Stromal cell of bone marrow (primary cell): ENCODE results near the gene FMN1.
A peak's percentile ranks its signal among the peaks of the same experiment; 100 is the strongest.

Source experiments
- DNase-seq: peaks from one replicate; pipeline ENCODE4 v3.0.0-alpha.2; 2012; ENCODE audit warnings: low read depth

FMN1 gene

DNA sequence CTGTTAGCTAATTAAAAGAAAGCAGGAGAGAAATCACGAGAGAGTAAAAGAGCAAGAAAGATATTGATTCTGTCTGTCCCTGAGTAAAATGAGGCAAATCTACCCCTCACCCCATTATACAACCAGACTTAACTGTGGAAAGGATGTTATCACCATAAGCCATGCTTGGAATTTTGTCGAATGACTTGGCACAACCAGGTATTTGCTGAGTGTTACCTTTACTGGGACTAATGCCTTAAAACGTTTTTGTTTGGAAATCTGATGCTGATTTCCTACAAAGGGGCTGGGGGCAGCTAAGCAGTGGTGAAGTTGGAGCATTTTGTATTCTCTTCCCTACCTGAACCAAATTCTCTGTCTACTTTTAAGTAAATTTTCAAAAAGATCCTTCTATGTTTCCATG, 265.6 kb downstream of the FMN1 start:
- DNase-seq: no peak

DNA sequence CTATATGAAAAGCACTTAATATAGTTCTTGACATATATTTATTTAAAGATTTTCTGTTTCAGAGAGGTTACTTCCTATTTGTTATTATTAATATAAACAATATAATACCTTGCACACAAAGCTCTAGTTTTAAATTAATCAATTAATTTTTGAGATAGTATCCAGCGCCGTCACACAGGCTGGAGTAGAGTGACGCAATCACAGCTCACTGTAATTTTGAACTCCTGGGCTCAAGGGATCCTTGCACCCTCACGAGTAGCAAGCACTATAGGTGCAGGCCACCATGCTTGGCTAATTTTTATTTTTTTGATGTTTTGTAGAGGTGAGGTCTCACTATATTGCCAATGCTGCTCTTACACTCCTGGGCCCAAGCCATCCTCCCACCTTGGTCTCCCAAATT, 267.4 kb downstream of the FMN1 start:
- no peak for DNase-seq

DNA sequence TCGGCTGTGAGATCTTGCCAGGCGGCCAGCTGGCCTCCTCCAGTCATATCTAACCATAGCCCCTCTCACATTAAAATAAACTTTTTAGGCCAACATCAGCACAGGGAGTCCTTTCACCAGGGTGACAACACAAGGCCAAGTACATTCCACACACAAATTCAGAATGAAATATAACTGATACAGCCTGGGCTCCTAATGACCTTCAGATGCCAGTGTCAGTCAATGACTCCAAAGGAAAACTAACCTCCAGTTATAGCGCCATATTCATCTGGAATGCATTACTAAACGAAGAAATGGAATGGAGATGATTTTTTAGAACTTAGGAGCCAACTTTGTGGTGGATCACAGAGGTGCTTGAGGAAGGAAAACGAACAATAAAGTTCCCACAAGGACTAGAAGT, 271.3 kb downstream of the FMN1 start:
- no peak for DNase-seq

DNA sequence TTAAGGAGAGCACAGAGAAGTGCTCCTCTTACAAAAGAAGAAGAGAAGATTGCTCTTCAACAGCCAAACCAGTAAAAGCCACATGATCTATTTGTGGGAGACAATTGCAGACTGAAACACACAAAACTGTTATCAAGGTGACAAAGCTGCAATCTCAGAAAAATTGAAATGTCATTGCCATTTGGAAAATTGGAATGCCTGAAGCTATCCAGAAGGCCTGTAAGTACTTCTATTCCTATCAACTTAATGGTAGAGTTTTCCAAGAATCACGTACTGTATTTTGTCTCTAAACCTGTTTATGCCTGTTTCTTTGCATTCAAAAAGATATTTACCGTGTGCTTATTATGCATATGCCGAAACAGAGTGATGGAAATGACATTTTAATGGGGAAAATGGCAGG, 272.0 kb downstream of the FMN1 start:
- no peak for DNase-seq

DNA sequence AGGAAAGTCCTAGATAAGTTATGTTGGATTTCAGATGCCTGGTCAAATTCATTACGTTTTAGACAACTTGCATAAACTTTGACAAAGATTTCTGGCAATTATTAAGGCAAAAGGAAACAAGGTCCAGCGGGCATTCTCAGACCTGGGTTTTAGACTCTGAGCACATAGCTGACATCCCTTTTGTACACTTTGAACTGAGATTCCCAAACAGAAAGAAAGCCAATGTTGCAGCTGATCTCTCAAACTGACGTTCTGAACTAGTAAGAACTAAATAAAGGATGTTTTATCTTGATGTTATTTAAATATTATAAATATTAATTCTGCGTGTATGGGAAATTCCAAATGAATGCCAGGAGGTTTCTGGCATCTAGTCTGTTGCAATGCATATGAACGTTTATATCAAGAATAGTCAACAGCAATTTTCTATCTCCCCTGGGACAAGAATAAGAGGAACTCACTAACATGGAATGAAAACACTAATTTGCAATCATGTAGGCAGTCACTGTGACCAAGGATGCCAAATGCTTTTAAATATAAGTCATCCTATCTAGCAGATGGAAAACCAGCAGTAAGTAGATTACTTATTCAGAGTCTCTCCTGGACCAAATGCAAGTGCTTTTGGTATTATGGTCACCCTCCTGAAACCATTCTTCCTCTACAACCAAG, 274.6 kb downstream of the FMN1 start:
- DNase-seq: peak; percentile 90

DNA sequence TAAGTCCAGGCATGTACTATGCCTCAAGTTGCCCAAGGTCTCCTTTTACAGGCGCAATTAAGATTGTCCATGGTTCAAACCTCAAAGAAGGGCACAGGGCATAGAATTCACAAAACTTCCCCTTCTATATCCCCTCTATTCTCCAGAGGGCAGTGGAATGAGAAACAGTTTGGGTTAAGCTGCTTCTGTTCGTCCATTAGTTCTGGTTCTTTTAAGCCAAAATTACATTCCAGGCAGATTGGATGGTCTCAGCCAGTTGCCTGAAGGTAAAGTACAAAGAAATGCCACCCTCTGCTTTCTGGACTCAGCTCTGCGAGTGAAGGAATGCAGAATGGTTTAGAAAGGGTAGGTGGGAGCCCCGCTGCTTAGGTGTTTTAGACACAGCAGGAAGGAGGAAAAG, 276.0 kb downstream of the FMN1 start:
- DNase-seq: no peak

DNA sequence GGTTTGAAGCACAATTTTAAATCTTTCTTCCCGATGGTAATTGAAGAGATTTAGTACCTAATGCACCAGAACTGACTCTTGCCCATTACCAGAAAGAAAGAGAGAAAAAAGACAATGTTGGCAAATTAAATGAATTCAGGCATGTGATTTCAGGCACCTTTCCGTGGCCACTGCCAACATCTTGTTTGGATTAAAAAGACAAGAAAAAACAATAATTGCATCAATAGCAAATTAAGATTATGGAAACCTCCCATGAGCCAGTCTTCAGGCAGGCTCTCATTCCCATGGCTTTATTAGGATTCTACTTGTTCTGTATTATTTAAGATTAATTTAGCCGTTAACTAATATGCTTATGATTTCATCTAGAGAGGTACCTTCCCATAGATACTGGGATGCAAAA, 283.7 kb downstream of the FMN1 start:
- DNase-seq: no peak

DNA sequence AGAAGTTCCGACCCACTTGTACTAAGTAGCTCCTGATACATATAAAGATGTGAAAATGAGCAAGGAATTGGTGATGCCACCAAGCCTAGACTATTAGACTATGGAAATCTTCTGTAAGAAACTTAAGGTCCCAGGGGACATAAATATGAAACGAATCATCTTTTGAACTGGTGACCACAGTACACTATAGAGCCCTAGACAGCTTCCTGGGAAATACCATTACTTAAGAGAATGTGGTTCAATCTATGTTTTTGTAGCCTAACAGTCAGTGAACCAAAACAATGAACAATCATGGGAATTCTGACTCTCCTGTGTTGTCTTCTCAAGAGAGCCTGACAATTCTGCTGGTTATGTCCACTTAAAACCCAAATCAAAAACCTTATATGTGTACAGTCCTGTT, 285.1 kb downstream of the FMN1 start:
- peak; percentile 26 for DNase-seq

DNA sequence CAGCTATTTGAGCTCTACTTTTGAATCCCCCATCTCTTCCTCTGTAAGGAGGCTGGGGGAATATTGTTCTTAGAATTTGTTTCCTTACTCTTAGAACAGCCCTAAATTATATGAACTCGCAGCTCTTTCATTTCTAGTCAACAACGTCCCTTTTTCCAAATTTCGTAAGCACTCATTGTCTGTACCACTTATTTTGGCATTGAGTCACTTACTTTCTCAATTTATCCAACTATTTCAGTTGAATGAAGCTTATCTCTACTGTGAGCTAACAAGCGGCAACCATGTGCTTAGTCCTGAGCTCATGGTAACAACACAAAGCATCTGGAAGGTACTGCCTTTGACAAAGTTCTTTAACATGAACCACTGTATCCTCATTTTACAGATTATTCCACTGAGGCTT, 285.6 kb downstream of the FMN1 start:
- DNase-seq: no peak

DNA sequence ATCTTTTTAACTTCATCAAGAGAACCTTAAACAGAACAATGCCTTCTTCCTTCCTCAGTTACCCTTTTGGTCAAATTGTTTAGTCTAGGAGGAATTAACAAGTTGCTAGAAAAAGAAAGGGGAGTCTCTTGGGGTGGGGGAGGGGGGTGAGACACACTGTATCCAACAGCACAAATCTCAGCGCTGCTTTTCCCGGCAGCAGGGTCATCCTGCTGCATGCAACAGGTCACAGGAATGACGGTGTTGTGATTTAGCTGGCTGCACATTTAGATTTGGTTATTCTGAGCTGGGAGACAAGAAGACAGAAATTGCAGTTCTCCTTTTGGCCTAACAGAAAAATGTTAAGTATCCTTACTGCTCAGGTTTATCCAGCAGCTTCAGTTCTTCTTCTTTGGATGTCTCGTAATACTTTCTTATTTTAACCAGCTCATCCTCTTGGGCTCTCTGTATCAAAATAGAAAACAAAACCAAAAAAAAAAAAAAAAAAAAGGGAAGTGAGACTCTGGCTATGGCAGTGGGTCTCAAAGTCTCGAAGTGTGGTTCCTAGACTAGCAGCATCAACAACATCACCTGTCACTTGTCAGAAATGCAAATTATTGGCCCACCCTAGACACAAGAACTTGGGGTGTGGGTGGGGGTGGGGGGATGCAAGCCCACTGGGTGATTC, 286.2 kb downstream of the FMN1 start:
- DNase-seq: no peak

DNA sequence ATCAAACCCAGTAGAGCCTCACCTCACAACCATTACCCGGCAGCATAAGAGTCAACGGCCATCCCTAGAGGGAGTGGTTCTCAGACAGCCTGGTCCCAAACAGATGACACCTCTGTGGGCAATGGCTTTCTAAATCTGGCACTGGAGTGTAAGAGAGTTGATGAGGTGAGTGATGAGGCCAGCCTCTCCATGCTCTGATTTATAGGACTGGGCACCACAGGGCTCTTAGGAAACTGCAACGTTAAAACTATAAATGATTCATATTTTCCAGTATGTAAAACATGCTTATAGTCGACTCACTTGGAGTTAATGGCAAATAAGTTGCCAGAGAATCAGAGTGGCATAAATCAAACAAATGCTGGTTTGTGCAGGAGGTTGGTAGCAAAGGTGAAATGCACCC, 289.0 kb downstream of the FMN1 start:
- DNase-seq: peak; percentile 38

DNA sequence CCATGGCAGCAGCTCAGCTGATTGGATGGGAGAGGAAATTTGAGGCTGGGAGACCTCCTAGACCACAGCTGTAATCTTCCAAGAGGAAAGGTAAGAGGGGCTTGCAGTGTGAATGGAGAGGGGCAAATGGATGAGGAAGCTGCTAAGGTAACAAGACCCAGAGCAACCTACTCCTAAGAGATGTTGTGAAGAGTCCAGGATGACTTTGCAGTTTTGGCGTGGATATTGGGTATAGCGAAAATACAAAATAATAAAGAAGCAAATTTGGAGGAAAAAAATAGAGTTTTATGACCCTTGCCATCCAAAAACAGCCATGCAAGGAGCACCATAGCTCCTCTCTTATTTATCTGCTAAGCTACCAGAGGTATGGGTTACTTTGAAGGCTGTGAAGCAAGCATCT, 290.1 kb downstream of the FMN1 start:
- no peak for DNase-seq

DNA sequence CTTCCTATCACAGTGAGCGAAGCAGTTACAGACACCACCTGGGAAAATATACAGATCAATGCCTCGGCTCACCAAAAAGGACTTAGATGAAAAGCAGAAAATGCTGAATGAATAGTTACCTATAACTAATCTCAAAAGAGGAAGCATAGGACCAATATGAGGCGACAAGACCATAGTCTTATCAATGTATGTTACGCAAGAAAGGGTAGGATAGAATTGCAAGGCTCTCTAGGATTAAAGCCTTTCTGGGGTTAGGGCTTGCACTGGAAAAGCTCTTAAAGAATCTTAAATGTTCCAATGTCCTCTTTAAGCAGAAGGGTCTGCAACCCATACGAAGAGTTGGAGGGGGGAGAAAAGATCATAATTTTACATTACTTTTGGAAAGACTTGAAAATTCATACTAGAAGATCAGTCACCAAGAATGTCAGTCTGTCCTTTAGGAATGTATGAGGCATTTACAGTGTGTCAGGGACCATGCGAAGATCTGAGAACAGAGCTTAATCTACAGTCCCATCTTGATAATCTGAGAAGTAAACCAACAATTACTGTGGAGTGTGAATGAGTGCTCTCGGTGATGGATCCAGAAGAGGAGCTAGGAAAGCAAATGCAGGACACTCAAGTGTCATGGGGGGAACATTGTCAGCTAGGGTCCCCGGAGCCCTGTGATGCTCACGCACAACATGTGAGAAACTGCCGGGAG, 290.8 kb downstream of the FMN1 start:
- no peak for DNase-seq

DNA sequence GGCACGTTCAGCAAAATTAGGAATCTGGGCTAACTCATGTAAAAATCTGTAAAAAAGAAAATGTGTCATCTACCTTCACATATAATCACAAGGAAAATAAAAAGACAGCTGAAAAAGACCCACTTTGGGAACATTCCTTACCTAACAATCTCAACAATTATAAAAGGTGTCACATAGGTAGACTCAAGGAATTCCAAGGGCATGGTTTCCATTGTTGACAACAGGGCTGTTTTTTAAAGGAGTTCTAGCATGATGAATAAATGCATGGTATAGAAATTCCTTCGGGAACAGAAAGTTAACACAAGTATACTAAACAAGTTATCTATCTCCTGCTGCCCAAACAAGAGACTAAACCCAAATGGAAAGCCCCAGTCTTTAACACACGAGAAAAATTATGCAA, 292.5 kb downstream of the FMN1 start:
- DNase-seq: no peak

DNA sequence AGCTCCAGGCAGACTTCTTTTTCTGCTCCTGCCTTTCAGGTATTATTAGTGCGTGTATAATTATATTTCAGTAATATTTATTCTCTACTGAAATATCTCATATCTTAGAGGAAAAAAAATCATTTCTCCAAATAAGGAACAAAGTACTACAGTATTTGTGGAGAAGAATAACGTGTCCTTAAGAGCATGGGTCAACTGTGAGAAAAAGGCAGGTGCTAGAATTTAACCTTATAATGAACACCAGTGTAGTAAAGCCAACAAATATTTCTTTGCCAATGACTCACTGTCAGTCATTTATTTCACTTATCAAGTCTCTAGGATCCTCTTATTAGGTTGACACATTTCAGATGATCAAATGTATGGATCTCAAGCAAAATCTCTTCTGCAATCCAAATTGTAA, 293.3 kb downstream of the FMN1 start:
- DNase-seq: no peak

DNA sequence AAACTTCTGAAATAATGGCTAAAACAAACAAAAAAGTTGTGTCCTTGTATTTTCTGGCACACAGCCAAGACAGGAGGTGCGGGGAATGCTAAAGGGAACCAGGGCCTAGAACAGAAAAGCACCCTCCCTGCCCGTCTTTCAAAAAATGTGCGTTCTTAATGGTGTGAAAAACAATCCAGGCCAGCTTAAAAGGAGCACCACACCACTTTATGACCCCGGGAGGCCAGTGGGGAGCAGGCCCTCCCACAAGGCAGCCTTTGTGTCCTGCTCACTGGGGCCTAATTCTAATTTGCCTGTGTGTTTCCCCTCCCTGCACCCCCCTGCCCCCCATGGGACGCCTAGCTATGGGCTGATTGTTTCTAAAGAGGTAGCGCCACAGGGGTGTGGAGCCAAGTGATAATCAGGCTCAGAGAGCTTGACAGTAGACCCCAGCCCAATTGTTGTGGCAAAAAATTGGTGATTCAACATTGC, 295.4 kb downstream of the FMN1 start:
- DNase-seq: no peak

DNA sequence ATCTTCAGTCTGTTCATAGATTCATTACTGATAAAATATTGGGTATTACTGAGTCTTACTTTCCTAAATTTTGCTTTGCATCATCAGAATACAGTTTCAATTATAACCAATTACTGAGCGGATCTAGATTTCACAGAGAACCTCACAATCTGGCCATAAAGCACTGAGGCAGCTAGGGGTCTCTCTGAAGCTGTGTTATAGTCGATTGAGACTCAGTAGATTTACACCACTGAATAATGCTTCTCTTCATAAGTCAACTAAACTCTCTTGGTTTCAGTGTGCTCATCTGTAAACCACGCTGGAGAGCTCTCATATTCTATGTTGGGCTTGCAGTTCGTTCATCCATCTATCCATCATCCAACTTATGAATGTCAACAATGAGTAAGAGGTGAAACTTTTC, 296.1 kb downstream of the FMN1 start:
- no peak for DNase-seq

DNA sequence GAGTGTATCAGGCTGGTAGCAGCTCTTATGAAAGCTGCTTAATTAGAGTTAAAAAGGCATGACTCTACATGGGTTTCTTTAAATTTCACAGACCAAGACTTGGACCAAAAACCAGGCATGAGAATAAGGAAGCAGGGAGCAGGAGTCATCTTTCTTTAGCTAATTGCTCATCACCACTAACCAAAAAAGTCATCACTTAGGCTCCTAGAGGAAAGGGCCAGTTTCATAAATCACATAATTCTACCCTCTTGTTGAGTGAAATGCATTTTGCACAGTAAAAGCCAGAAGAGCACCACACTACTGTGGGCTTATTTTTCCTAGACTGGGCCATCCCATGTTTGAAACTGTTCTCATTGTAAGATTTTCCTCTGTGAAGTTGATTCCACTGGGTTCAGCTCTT, 301.1 kb downstream of the FMN1 start:
- DNase-seq: no peak

DNA sequence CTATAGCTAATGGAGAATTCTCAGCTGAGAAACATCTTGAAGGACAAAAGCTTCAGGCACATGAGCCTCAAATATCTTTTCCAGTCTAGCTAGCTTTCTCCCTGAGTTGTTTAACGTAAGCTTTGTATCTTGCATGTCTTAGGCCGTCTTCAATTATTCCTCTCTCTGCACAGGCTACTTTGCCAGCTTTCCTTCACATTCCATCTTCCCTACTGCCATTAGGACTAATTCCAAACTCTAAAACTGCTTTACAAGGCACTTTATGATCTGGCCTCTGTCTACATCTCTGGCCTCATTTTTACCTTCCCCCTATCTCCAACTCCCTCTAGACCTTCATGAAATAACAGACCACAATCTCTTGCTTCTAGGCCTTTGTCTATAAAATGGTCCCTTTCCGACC, 305.3 kb downstream of the FMN1 start:
- DNase-seq: no peak

DNA sequence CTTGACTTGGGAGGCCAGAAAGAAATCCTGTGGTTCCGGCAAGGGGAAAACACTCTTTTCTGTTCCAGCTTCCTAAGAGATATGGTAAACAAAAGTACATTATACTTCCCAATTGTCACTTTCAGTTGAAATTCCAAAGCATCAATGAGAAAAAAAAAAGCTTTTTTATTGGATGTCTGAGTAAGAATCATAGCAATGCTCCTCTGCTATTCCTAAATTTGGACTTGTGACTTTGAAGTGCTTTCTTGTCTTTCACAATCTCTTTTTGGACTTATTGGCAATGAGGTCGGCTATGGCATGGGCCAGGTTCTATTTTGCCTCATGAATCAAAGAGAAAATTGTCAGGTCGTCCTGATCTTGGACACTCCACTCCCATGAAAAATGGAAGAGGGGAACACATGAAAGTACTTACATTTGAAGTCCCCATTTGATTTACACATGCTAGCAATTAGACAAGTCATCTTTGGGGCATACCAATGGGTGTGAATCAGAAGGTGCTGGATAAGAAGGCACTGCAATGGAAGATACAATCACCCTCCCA, 306.2 kb downstream of the FMN1 start:
- no peak for DNase-seq

DNA sequence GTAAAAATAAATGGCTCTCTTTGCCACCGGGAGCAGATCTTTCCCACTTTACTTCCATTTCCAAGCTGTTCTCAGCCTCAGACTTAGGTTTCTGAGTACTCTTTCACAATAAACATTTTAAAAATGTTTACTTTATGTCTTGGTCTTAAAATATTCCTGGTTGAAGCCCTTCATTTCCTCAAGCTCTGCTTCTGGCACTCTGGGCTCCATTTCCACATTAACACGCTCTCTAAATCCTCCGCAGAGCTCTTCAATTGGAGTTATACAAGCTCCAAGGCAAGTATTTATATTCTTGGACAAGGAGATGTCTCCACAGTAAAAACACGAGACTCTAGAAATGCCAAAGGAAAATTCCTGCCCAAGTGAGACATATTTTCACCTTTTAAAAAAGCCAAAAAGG, 307.4 kb downstream of the FMN1 start:
- DNase-seq: no peak

DNA sequence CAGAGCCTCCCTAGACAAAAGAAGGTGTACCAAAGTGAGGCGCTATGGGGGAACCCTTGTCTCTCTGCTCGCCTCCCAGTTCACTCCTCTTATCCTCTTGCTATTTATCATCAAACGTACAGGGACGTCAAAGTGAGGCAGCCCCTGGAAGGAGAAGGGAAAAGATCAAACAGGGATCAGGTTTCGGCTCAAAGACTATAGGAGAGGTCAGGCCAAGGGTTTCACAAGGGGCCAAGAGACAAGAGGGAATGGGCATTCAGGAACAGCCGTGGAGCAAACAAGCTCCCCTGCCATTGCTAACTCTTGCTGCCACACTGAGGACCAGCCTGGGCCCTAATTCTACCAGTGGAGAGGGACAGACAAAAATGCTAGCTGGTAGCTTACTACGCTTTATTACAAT, 308.1 kb downstream of the FMN1 start:
- no peak for DNase-seq

DNA sequence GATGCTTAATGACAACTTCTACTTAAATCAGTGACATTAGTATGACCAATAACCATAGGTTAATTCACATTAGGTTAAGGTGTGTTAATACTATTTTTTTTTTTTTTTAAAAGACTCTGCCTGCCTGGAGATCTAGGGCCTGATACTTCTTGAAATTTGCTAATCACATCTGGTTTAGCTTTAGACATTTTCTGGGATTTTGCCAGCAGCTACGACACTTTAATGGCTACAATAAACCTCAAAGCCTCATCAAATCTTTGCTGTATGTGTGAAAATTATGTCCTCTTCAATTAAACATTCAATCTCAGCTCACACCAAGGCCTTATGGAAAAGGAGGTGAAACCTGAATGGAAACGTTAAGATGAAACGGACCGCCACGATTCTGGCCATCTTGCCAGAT, 308.8 kb downstream of the FMN1 start:
- no peak for DNase-seq
